Endodermal cell (in vitro differentiated cells): ENCODE measurements around the gene MYCN. TPM values are rescaled to one million over a fixed set of nuclear protein-coding genes. Genes with fewer than 3 reads are reported as not detected.
A peak's percentile ranks its signal among the peaks of the same experiment; 100 is the strongest.

Experiments used
- DNase-seq: peaks from one replicate; pipeline ENCODE4 v3.0.0-alpha.2; 2017
- H3K27ac ChIP-seq: 2 replicates; pipeline ENCODE4 v1.5.1; 2013; ENCODE audit warnings: mild to moderate bottlenecking, low read depth, low read length, moderate library complexity
- H3K27me3 ChIP-seq: 2 replicates; pipeline ENCODE4 v1.6.1; 2013; ENCODE audit warnings: mild to moderate bottlenecking, low read length, moderate library complexity; ENCODE audit not compliant: insufficient read depth, control insufficient read depth, poor library complexity, severe bottlenecking
- H3K36me3 ChIP-seq: 2 replicates; pipeline ENCODE4 v1.7.0; 2013; ENCODE audit warnings: mild to moderate bottlenecking, low read length, moderate library complexity; ENCODE audit not compliant: control insufficient read depth, insufficient read depth
- H3K4me1 ChIP-seq: one replicate; pipeline ENCODE4 v1.7.0; 2013; ENCODE audit warnings: low read length; ENCODE audit not compliant: control insufficient read depth, insufficient read depth
- H3K4me3 ChIP-seq: 2 replicates; pipeline ENCODE4 v1.5.1; 2013; ENCODE audit warnings: mild to moderate bottlenecking, low read length, moderate library complexity
- H3K9ac ChIP-seq: 2 replicates; pipeline ENCODE4 v1.6.1; 2013; ENCODE audit warnings: mild to moderate bottlenecking, low read length, moderate library complexity; ENCODE audit not compliant: poor library complexity, severe bottlenecking; ENCODE audit errors: extremely low read depth
- H3K9me3 ChIP-seq: 2 replicates; pipeline ENCODE4 v1.6.1; 2013; ENCODE audit warnings: mild to moderate bottlenecking, low read length, moderate library complexity; ENCODE audit not compliant: control insufficient read depth
- H3K27ac Mint-ChIP-seq: 2 replicates; pipeline ENCODE4 v1.8.0; 2020; ENCODE audit warnings: mixed read lengths
- H3K27me3 Mint-ChIP-seq: 2 replicates; pipeline ENCODE4 v1.8.0; 2021; ENCODE audit warnings: mild to moderate bottlenecking, mixed read lengths; ENCODE audit not compliant: insufficient read depth
- H3K36me3 Mint-ChIP-seq: 2 replicates; pipeline ENCODE4 v1.8.0; 2020; ENCODE audit warnings: low read depth, mixed read lengths
- H3K4me1 Mint-ChIP-seq: 2 replicates; pipeline ENCODE4 v1.8.0; 2020; ENCODE audit warnings: mixed read lengths
- H3K4me3 Mint-ChIP-seq: 2 replicates; pipeline ENCODE4 v1.8.0; 2020; ENCODE audit warnings: mild to moderate bottlenecking, moderate library complexity, mixed read lengths
- H3K9me3 Mint-ChIP-seq: 2 replicates; pipeline ENCODE4 v1.8.0; 2020; ENCODE audit warnings: mild to moderate bottlenecking, mixed read lengths
- whole genome bisulfite sequencing, 2 experiments: methylation state at CpG; one replicate each; pipeline versions ENCODE4 v1.1.5 to v1.1.7; 2013; ENCODE audit warnings: missing lambda C conversion rate in 2 of 2, mixed read lengths in 1 of 2; ENCODE audit not compliant: insufficient coverage in 1 of 2, insufficient read length in 1 of 2; 5-methylcytosine and 5-hydroxymethylcytosine counted together
- total RNA-seq, 2 donors: library from RNA; stranded (reverse); fragmentation: NEBNext Ultra II Directional in 1 of 2; extraction: Animal tissue kit (Norgen Biotek cat#: 25700) in 1 of 2; gene quantifications; 2 replicates in 1 of 2; 3 replicates in 1 of 2; pipeline ENCODE4 v1.2.1, GENCODE V29; 2021
- TF ChIP-seq, protein P1 (sequence below): fragments of 200-600 bp; sonication (generic); conservative IDR thresholded peaks from 2 replicates; pipeline ENCODE4 v1.5.0; 2021; ENCODE audit warnings: antibody characterized with exemption, mild to moderate bottlenecking

The MYCN gene
- total RNA-seq, 2 donors from 2014 or later, result 36.8 to 52.3 TPM

DNA sequence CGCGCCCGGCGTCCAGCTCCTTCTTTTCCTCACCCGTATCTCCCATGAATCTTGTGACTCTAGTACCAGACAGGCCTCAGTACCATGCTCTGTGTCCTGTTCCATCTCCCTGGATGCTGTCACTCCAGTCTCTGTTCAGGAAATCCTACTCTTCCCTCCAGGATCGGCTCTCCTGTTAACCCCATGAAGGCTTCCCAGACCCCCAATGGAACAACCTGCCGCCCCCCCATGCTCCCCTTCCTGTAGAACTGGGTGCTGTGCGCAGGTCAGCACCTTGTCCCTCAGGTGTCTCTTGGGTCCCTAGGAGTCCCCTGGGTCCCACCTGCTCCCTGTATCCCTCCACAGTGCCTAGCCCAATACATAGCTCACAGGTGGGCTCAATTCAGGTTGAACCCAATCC, 41.3 kb downstream of the MYCN start:
- H3K4me3 ChIP-seq, result no peak overlapping the region
- peaks cover 23% of the 10 kb centered on the region for H3K4me1 Mint-ChIP-seq
- H3K4me3 Mint-ChIP-seq, result no peak overlapping the region
- no peaks in the 10 kb centered on the region for H3K9me3 Mint-ChIP-seq
- H3K4me1 ChIP-seq, result no peaks in the 10 kb centered on the region
- H3K36me3 ChIP-seq, result no peaks in the 10 kb centered on the region
- H3K36me3 Mint-ChIP-seq, result no peaks in the 10 kb centered on the region
- no peaks in the 10 kb centered on the region for H3K27me3 Mint-ChIP-seq
- TF ChIP-seq, protein P1, sequence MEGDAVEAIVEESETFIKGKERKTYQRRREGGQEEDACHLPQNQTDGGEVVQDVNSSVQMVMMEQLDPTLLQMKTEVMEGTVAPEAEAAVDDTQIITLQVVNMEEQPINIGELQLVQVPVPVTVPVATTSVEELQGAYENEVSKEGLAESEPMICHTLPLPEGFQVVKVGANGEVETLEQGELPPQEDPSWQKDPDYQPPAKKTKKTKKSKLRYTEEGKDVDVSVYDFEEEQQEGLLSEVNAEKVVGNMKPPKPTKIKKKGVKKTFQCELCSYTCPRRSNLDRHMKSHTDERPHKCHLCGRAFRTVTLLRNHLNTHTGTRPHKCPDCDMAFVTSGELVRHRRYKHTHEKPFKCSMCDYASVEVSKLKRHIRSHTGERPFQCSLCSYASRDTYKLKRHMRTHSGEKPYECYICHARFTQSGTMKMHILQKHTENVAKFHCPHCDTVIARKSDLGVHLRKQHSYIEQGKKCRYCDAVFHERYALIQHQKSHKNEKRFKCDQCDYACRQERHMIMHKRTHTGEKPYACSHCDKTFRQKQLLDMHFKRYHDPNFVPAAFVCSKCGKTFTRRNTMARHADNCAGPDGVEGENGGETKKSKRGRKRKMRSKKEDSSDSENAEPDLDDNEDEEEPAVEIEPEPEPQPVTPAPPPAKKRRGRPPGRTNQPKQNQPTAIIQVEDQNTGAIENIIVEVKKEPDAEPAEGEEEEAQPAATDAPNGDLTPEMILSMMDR, result no peak
- no peaks in the 10 kb centered on the region for H3K27me3 ChIP-seq
- no peak overlapping the region for H3K9ac ChIP-seq
- H3K9me3 ChIP-seq, result no peaks in the 10 kb centered on the region
- H3K27ac ChIP-seq, result no peak overlapping the region
- DNase-seq, result no peak
- WGBS, 2 experiments, result 85 to 93% methylated on average over 6 to 8 of the region's 8 CpGs
- no peak overlapping the region for H3K27ac Mint-ChIP-seq

DNA sequence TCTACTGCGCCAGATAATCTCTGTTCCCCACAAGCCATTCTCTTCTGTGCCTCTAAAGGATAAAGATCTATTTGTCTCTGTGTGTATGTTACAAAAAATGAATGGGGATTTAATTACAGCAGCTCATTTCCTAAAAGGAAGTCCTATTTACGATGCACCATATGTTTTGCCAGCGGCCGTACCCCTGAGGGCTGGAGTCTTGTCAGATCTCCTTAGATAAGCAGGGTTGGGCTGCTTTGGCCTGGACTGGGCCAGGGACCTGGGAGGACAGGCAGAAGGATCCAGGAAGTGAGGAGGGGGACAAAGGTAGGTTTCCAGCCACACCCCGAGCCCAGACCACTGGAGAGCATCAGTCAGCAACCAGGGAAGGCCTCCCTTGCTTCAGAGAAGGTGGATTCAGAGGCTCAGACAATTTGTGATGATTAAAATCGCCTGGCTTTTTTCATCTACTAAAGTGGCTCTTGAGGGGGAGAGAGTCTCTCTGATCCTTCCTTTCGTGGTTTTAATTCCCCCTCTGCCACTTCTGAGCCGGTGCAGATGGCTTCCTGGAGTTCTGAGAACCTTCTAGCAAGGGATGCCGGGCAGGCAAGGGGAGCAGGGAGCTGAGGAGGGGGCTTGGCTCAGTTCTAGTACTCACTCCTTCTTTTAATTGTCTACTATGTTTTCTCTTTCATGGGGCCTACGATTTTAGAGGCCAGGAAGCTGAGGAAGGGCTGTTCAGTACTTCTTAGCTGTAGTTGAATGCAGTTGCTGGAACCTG, 42.1 kb downstream of the MYCN start:
- Mint-ChIP-seq H3K36me3 (no peaks in the 10 kb centered on the region), H3K4me1 (peaks cover 21% of the 10 kb centered on the region), H3K9me3 (no peaks in the 10 kb centered on the region), H3K27me3 (no peaks in the 10 kb centered on the region), H3K27ac (no peak overlapping the region), H3K4me3 (no peak overlapping the region)
- Histone ChIP-seq H3K27ac (no peak overlapping the region), H3K4me3 (no peak overlapping the region), H3K9me3 (no peaks in the 10 kb centered on the region), H3K36me3 (no peaks in the 10 kb centered on the region), H3K9ac (no peak overlapping the region), H3K27me3 (no peaks in the 10 kb centered on the region), H3K4me1 (no peaks in the 10 kb centered on the region)
- TF ChIP-seq, protein P1, result no peak
- WGBS, 2 experiments, result 83 to 93% methylated on average over 5 to 10 of the region's 10 CpGs
- no peak for DNase-seq

DNA sequence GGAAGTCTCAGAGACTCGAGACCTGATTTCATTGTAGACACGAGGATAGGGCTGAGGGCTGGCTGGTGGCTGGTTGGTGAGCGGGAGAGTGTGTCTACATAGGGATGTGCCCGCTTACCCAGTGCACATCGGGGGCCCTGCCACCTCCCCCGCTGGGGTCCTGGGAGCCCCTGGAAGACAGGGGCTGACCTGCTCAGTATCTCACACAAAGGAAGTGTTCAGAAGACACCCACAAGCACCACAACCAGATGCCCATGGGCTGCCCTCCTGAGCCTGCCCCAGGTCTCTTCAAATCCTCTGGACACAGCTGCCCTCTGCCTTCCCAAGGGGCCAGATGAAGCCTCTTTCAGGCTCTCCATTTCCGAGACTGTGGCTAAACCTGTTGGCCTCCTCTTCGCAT, 43.1 kb downstream of the MYCN start:
- Mint-ChIP-seq H3K9me3 (no peaks in the 10 kb centered on the region), H3K36me3 (no peaks in the 10 kb centered on the region), H3K4me1 (peaks cover 21% of the 10 kb centered on the region), H3K27ac (no peak overlapping the region), H3K4me3 (no peak overlapping the region), H3K27me3 (no peaks in the 10 kb centered on the region)
- Histone ChIP-seq H3K4me1 (no peaks in the 10 kb centered on the region), H3K36me3 (no peaks in the 10 kb centered on the region), H3K4me3 (no peak overlapping the region), H3K9ac (no peak overlapping the region), H3K27ac (peak overlapping the region; percentile 71), H3K9me3 (no peaks in the 10 kb centered on the region), H3K27me3 (no peaks in the 10 kb centered on the region)
- 93 to 97% methylated on average over 5 to 8 of the region's 8 CpGs for WGBS, 2 experiments
- TF ChIP-seq, protein P1, result no peak
- no peak for DNase-seq
